Astrocyte of the spinal cord (primary cell): ENCODE data around the gene KCNJ6.

Experiments used
- DNase-seq: peaks from one replicate; pipeline ENCODE4 v3.0.0; 2011; ENCODE audit warnings: low read depth, low spot score
- H3K4me3 ChIP-seq: 2 replicates; pipeline ENCODE4 v1.5.1; 2011; ENCODE audit warnings: low read depth, mild to moderate bottlenecking, low read length, moderate library complexity
- CTCF ChIP-seq: IDR thresholded peaks from 2 replicates; pipeline ENCODE4 v1.5.1; 2012; ENCODE audit warnings: low read depth, mild to moderate bottlenecking, low read length, inconsistent platforms
- in situ Hi-C: cut with HindIII; loops from 2 replicates; pipeline ENCODE4 v1.10.0; 2017; ENCODE audit warnings: low sequenced_read_pairs

The KCNJ6 gene

GRCh38 chr21:37759777-37760176 is 156.5 kb downstream of the KCNJ6 start:
- no peak for DNase-seq
- in situ Hi-C loops = no loop called here
- H3K4me3 ChIP-seq = no peak overlapping the region
- no peak for TF ChIP-seq CTCF

- in situ Hi-C loops = no loop called here
- H3K4me3 ChIP-seq = no peak overlapping the region
- peak; percentile 50 for DNase-seq
- peak; percentile 87 for TF ChIP-seq CTCF
Measured at GRCh38 chr21:37758982-37759381, 157.3 kb downstream of the KCNJ6 start.

- TF ChIP-seq CTCF = no peak
Measured at GRCh38 chr21:37757606-37758376, 158.5 kb downstream of the KCNJ6 start.

GRCh38 chr21:37753122-37753599 is 163.1 kb downstream of the KCNJ6 start:
- in situ Hi-C loops = no loop called here
- TF ChIP-seq CTCF = no peak
- DNase-seq = no peak
- no peak overlapping the region for H3K4me3 ChIP-seq

More at GRCh38 chr21:37757606-37758376, 158.5 kb downstream of the KCNJ6 start:
- H3K4me3 ChIP-seq = no peak overlapping the region
- DNase-seq = no peak
- in situ Hi-C loops = no loop called here

- TF ChIP-seq CTCF = no peak
- in situ Hi-C loops = no loop called here
- peak; percentile 26 for DNase-seq
- H3K4me3 ChIP-seq = no peak overlapping the region
Measured at GRCh38 chr21:37751268-37751975, 164.8 kb downstream of the KCNJ6 start.

GRCh38 chr21:37749132-37749531 is 167.1 kb downstream of the KCNJ6 start:
- DNase-seq = no peak
- in situ Hi-C loops = no loop called here
- no peak overlapping the region for H3K4me3 ChIP-seq
- TF ChIP-seq CTCF = no peak
